Measurements from ENCODE around the gene RAB36.

Gene RAB36

GRCh38 chr22:23109441-23109978, 35.8 kb upstream of the RAB36 start:
- H3K4me3 ChIP-seq (ENCODE audit: low read depth, low read length): no peak overlapping the region
- TF ChIP-seq, protein P1, sequence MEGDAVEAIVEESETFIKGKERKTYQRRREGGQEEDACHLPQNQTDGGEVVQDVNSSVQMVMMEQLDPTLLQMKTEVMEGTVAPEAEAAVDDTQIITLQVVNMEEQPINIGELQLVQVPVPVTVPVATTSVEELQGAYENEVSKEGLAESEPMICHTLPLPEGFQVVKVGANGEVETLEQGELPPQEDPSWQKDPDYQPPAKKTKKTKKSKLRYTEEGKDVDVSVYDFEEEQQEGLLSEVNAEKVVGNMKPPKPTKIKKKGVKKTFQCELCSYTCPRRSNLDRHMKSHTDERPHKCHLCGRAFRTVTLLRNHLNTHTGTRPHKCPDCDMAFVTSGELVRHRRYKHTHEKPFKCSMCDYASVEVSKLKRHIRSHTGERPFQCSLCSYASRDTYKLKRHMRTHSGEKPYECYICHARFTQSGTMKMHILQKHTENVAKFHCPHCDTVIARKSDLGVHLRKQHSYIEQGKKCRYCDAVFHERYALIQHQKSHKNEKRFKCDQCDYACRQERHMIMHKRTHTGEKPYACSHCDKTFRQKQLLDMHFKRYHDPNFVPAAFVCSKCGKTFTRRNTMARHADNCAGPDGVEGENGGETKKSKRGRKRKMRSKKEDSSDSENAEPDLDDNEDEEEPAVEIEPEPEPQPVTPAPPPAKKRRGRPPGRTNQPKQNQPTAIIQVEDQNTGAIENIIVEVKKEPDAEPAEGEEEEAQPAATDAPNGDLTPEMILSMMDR (IDR thresholded peaks at IDR 0.05; ENCODE audit: borderline replicate concordance, insufficient read depth, low read depth, low read length): no peak

DNA sequence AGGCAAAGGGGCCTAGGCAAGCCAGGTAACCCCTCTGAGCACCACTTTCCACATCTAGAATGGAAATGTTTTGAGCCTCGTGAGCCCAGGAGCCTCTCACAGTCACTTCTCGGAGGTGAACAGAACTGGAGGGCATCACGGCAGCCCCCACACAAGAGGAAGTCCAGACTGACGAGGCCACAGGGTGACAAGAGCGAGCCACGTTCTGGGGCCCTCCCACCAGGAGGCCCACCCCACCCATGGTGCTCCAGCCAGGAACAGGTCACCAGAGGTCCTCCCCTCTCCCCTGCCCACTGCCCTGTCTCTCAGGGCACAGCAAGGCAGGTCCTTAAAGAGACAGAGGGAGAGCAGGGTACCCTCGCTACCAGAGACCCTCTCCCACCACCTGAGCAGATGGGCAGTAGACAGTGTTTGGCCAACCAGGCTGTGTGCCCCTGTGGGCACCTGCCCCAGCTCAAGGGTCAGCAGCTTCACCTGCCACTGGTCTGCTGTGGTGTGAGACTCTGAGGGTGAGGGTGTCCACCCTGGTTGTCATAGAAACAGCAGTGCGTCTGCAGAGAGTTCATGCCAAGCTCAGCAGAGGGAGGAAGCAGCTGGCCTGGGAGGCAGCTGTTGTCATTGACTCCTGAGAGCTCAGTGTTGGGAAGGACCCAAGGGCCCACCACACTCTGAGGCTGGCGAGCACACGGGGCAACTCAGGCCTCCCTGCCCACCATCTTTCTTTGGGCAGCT, 34.9 kb upstream of the RAB36 start:
- TF ChIP-seq, protein P1 (IDR thresholded peaks at IDR 0.05; ENCODE audit: borderline replicate concordance, insufficient read depth, low read depth, low read length): no peak

DNA sequence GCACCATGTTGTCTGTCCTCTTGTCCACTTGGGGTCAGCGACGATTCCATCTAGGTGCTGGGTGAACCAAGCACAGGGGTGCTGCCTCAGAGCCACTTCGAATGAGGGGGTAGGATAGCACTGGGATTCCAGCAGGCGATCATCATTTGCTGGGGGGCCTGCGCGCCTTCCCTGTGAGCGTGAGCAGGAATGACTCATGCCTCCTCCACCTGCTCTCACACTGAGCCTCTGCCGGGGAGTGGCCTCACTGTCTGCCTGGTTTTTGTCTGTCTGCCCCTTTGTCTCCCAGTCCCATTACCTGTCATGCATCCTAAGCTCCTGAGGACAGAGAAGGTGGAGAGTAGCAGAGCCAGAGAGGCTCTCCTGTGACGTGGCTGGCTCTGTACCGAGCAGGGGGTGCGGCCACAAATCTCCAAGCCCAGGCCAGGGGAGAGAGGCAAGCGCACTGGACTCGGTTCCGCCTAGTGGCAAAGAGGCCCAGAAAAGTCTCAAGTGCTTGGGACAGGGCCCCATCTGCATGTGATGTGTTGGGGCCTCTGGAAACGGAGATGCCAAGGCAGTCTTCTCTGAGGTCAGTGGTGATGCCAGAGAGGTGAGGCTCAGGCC, 34.3 kb upstream of the RAB36 start:
- TF ChIP-seq, protein P1 (IDR thresholded peaks at IDR 0.05; ENCODE audit: borderline replicate concordance, insufficient read depth, low read depth, low read length): no peak
- H3K4me3 ChIP-seq (ENCODE audit: low read depth, low read length): no peak overlapping the region

More for the DNA sequence above, 34.9 kb upstream of the RAB36 start:
- H3K4me3 ChIP-seq (ENCODE audit: low read depth, low read length): no peak overlapping the region

GRCh38 chr22:23112472-23113012, 32.7 kb upstream of the RAB36 start:
- no peak overlapping the region for H3K4me3 ChIP-seq (ENCODE audit: low read depth, low read length)
- TF ChIP-seq, protein P1 (IDR thresholded peaks at IDR 0.05; ENCODE audit: borderline replicate concordance, insufficient read depth, low read depth, low read length): no peak

DNA sequence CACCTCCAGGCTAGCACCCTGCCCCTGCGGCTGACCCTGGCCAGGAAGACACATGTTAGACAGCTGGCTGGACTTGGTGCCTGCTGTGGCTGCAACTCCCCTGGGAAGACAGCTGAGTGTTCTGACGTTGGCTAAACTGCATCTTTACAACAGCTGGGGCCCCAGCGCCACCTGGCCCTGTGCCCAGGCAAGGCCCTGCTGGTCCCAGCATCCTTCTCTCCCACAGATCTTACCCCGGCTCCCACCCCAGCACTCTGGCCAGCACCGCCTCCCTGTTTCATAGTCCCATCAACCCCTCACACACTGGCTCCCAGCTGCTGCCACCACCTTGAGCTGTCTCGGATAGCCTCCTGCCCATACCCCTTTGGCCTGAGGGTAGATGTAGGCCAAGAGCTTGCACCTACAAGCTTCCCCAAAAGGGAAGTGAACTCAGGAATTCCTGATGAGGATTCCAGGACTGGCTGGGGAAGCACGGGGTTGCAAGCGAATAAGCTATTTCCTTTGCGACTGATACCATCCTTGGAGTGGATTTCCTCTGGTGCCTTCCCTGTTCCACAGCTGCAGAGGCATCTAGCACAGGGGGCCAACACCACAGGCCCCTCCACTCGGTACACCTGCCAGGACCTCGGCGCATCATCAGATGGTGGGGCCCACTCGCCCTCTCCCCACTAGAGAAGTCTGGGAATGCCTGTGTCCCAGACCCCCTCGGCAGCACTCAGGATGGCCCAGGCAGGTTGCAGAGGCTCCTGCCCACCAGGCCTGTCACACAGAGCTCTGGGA, 32.0 kb upstream of the RAB36 start:
- TF ChIP-seq, protein P1 (IDR thresholded peaks at IDR 0.05; ENCODE audit: borderline replicate concordance, insufficient read depth, low read depth, low read length): no peak
- H3K4me3 ChIP-seq (ENCODE audit: low read depth, low read length): no peak overlapping the region

DNA sequence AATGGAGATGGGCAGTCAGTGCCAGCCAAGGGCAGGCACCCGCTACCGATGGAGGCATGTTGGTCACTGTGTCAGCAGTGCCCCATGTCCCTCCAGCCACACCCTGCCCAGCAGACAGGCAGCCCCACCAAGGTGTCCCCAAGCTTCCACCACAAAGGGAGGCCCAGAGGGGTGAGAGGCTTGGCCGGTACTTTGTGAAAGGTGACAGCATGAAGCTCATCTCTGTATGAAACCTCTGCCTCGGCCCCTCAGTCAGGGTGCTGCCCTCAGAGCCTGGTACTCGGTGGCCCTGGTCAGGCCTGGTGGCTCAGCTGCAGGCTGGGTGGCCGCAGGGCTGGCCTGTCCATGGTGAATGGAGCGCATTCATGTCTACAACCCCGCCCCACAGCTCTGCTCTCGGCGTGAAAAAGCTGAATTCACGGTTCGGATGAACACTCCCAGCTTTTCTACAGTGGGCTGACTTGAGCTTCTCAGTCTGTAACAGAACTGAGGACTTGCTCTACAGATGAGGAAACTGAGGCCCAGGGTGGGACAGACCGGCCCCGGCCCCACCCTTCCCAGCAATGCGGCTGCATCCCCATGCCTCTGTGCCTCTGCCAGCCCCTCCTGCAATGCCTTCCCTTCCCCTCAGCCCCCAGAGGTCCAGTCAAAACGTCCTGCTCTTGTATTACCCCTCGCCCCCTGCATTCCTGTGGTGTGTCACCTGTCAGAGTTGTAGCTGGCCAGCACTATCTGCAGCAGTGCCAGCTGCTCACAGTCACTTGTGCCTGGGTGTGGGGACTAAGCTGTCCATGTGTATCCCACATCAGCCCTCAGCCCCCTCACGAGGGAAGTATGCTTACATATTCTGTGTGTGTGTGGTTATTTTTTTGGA, 31.2 kb upstream of the RAB36 start:
- TF ChIP-seq, protein P1 (IDR thresholded peaks at IDR 0.05; ENCODE audit: borderline replicate concordance, insufficient read depth, low read depth, low read length): no peak
- H3K4me3 ChIP-seq (ENCODE audit: low read depth, low read length): no peak overlapping the region
